Measurements from ENCODE around the gene GNB1.

Gene GNB1

DNA sequence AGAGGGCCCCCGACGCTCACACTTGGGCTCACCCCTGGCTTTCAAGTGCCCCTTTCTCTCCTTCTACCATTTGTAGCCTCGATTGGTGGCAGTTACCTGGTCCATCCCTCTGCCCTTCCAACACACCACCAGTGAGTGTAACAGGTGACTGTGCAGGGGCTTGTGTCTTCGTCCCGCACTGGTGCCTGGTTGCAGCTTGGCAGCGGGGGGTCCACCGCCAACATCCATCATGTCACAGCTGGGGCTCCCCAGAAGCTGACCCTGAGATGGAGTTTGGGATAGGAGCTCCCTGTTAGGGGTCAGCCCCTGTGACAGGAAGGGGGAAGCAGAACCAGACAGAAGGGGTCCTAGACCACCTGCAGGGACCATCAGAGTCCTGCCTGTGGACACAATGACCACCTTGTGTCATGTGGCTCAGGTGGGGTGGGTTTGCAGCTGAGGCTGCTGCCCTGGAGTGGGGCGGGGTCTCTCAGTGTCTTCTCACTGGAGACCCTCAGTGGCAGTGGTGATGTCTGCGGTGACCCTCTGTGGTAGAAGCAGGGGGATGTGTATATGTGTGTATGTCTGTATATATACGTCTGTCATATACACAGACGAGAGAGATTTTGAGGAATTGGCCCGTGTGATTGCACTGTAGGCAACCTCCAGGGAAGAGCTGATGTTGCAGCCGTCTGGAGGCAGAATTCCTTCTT is 20.6 kb upstream of the GNB1 start:
- Histone ChIP-seq H3K36me3 (ENCODE audit: low read length) (no peaks in the 10 kb centered on the region), H3K27me3 (ENCODE audit: low read length) (no peaks in the 10 kb centered on the region), H3K9ac (ENCODE audit: low read length) (no peak overlapping the region), H3K79me2 (ENCODE audit: insufficient read depth, low read length) (no peaks in the 10 kb centered on the region), H3K27ac (ENCODE audit: low read depth, low read length) (no peak overlapping the region), H3K9me3 (ENCODE audit: insufficient read depth, low read length) (no peaks in the 10 kb centered on the region), H3K4me3 (ENCODE audit: insufficient read depth, low read length, poor library complexity, severe bottlenecking) (no peak overlapping the region), H2AFZ (ENCODE audit: low read depth, low read length, severe bottlenecking) (no peak overlapping the region), H4K20me1 (ENCODE audit: low read depth, low read length) (no peaks in the 10 kb centered on the region), H3K9me2 (replicated peaks; ENCODE audit: insufficient read depth, low read length) (no peaks in the 10 kb centered on the region), H3K4me2 (ENCODE audit: low read depth, low read length, poor library complexity, severe bottlenecking) (no peak overlapping the region), H3F3A (ENCODE audit: insufficient read depth) (peaks cover 12% of the 10 kb centered on the region)
- TF ChIP-seq EZH2phosphoT487 (conservative IDR thresholded peaks at IDR 0.05; ENCODE audit: low read length) = no peak
- TF ChIP-seq, protein P1, sequence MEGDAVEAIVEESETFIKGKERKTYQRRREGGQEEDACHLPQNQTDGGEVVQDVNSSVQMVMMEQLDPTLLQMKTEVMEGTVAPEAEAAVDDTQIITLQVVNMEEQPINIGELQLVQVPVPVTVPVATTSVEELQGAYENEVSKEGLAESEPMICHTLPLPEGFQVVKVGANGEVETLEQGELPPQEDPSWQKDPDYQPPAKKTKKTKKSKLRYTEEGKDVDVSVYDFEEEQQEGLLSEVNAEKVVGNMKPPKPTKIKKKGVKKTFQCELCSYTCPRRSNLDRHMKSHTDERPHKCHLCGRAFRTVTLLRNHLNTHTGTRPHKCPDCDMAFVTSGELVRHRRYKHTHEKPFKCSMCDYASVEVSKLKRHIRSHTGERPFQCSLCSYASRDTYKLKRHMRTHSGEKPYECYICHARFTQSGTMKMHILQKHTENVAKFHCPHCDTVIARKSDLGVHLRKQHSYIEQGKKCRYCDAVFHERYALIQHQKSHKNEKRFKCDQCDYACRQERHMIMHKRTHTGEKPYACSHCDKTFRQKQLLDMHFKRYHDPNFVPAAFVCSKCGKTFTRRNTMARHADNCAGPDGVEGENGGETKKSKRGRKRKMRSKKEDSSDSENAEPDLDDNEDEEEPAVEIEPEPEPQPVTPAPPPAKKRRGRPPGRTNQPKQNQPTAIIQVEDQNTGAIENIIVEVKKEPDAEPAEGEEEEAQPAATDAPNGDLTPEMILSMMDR (IDR thresholded peaks at IDR 0.05; ENCODE audit: insufficient read depth, low read length, poor library complexity, severe bottlenecking) = no peak

DNA sequence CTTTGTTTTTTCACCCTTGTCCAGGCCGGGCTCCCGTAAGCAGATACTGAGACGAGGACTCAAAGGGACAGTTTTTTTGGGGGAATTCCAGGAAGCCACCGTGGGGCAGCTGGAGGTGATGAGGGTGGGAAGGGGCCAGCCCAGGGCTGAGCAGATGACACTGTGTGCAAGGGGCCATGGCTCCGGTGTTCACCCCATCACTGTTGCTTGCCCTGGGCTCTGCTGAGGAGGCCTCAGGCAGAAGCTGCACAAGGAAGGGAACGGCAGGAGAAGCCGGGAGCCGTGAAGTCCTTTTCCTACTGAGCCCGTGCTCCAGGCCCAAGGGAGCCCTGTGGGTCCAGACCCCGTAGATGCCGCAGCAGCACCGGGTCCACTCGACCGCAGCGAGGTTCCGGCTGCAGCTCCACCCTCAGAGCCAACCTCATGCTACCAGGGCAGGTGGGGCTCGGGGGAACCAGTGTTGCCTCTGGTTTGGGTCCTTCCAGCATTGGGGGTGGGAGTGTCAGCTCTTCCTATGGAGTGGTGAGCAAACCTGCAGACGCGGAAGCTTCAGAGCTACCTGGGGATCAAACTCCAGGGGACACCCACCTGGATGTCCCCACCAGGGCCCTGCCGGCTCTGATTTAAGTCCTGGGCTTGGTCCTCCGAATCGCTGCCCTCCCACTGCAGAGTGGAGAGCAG is 19.9 kb upstream of the GNB1 start:
- no peak overlapping the region for H3K4me3 ChIP-seq (ENCODE audit: insufficient read depth, low read length, poor library complexity, severe bottlenecking)
- H4K20me1 ChIP-seq (ENCODE audit: low read depth, low read length) = no peaks in the 10 kb centered on the region
- TF ChIP-seq EZH2phosphoT487 (conservative IDR thresholded peaks at IDR 0.05; ENCODE audit: low read length) = no peak
- TF ChIP-seq, protein P1 (IDR thresholded peaks at IDR 0.05; ENCODE audit: insufficient read depth, low read length, poor library complexity, severe bottlenecking) = no peak
- no peak overlapping the region for H2AFZ ChIP-seq (ENCODE audit: low read depth, low read length, severe bottlenecking)
- H3K27me3 ChIP-seq (ENCODE audit: low read length) = no peaks in the 10 kb centered on the region
- H3K9me3 ChIP-seq (ENCODE audit: insufficient read depth, low read length) = no peaks in the 10 kb centered on the region
- no peaks in the 10 kb centered on the region for H3K36me3 ChIP-seq (ENCODE audit: low read length)
- no peak overlapping the region for H3K9ac ChIP-seq (ENCODE audit: low read length)
- H3K79me2 ChIP-seq (ENCODE audit: insufficient read depth, low read length) = no peaks in the 10 kb centered on the region
- no peak overlapping the region for H3K27ac ChIP-seq (ENCODE audit: low read depth, low read length)
- H3K4me2 ChIP-seq (ENCODE audit: low read depth, low read length, poor library complexity, severe bottlenecking) = no peak overlapping the region
- peaks cover 13% of the 10 kb centered on the region for H3F3A ChIP-seq (ENCODE audit: insufficient read depth)
- H3K9me2 ChIP-seq (replicated peaks; ENCODE audit: insufficient read depth, low read length) = no peaks in the 10 kb centered on the region

DNA sequence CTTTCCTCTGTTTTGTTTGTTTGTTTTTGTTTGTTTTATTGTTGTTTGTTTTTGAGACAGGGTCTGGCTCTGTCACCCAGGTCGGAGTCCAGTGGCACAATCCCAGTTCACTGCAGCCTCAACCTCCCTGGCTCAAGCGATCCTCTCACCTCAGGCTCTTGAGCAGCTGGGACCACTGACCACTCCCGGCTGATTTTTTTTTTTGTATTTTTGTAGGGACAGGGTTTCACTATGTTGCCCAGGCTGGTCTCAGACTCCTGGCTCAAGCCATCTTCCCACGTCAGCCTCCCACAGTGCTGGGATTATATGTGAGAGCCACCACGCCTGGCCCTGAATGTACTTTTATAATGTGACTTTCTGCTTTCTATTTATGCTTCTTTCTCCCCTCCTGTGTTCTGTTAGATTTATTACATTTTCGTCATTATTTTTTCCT is 19.2 kb upstream of the GNB1 start:
- no peaks in the 10 kb centered on the region for H3K9me2 ChIP-seq (replicated peaks; ENCODE audit: insufficient read depth, low read length)
- no peak overlapping the region for H3K27ac ChIP-seq (ENCODE audit: low read depth, low read length)
- no peaks in the 10 kb centered on the region for H3K79me2 ChIP-seq (ENCODE audit: insufficient read depth, low read length)
- no peak overlapping the region for H3K9ac ChIP-seq (ENCODE audit: low read length)
- no peak overlapping the region for H3K4me2 ChIP-seq (ENCODE audit: low read depth, low read length, poor library complexity, severe bottlenecking)
- no peaks in the 10 kb centered on the region for H3K27me3 ChIP-seq (ENCODE audit: low read length)
- H4K20me1 ChIP-seq (ENCODE audit: low read depth, low read length) = no peaks in the 10 kb centered on the region
- TF ChIP-seq, protein P1 (IDR thresholded peaks at IDR 0.05; ENCODE audit: insufficient read depth, low read length, poor library complexity, severe bottlenecking) = no peak
- no peak for TF ChIP-seq EZH2phosphoT487 (conservative IDR thresholded peaks at IDR 0.05; ENCODE audit: low read length)
- no peaks in the 10 kb centered on the region for H3K9me3 ChIP-seq (ENCODE audit: insufficient read depth, low read length)
- H3K36me3 ChIP-seq (ENCODE audit: low read length) = no peaks in the 10 kb centered on the region
- no peak overlapping the region for H2AFZ ChIP-seq (ENCODE audit: low read depth, low read length, severe bottlenecking)
- H3F3A ChIP-seq (ENCODE audit: insufficient read depth) = peaks cover 13% of the 10 kb centered on the region
- no peak overlapping the region for H3K4me3 ChIP-seq (ENCODE audit: insufficient read depth, low read length, poor library complexity, severe bottlenecking)

All from SU-DHL-6 (cell line).